Activated CD4-positive, alpha-beta T cell treated with anti-CD3 and anti-CD28 coated beads, Interleukin-2, Interleukin-6, amounts not matched to agents 100 ng/mL and 50 ng/mL, durations not matched to agents 16 hours and 8 hours (primary cell): ENCODE data around the gene DRAP1.

Experiments used
- DNase-seq: peaks from one replicate; pipeline ENCODE4 v3.0.0-alpha.2; 2020

DRAP1 gene

DNA sequence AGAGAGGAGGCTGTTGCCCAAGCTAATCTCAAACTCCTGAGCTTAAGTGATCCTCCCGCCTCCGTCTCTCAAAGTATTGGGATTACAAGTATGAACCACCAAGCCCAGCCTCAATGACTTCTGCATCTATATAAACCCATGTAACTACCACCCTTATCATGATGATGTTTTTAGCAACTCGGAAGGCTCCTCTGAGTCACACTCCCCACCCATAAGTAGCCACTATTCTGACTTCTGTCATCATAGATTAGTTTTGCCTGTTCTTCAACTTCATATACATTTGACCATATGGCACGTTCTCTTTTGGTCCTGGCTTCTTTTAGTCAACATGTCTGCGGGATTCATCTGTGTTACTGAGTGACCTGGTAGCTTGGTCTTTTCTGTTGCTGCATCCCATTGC is 12.6 kb upstream of the DRAP1 start:
- DNase-seq: no peak

DNA sequence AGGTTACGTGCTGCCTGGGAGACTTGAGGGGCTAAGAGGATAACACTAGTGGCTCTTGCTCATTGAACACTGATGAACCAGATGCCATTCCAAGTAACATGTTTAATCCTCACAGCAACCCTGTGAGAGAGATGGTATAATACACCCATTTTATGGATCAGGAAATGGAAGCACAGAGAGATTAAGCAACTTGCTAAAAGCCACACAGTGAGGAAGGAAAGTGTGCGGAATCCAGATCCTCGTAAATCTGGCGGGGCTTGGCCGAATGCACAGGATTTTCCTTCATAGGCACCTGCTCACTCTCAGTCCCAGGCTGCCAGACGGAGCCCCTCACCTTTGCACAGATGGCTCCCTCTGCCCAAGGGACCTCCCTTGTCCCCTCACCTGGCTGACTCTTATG is 11.3 kb upstream of the DRAP1 start:
- no peak for DNase-seq

DNA sequence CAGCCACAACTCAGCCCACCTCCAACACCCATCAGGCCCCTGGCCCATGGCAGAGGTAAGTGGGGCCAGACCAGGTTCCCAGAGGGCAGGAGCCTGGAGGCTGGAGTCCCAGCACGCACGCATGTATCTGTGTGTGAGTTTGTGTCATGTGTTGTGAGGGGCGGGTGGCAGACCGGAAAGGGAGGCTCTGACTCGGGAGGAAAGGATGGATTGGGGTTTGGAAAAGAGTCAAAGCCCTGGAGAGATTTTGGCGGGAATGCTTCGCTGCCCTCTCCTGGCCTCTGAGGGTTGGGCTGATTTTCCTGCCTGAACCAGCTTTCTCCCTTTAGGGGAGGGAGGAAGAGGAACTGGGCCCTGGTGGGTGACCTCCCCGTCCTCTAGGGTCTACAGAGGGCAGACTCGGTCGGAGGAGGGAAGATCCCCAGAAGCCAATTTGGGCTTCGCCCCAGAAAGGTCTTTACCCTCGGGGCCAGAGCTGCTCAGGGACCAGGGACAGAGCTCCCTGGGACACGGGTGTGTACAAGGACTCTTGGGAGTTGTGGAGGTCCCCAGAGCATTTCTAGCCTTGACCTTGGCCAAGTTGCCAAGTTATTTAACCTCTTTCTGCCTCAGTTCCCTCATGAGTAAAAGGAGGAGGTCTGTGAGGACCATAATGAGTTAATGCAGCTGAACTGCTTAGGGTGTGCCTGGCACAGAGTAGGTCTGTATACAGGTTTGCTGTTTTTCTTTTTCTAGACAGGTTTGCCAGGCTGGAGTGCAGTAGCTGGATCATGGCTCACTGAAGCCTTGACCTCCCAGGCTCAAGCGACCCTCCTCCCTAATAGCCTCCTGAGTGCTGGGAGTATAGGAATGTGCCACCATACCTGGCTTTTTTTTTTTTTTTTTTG is 7.3 kb upstream of the DRAP1 start:
- DNase-seq: no peak

DNA sequence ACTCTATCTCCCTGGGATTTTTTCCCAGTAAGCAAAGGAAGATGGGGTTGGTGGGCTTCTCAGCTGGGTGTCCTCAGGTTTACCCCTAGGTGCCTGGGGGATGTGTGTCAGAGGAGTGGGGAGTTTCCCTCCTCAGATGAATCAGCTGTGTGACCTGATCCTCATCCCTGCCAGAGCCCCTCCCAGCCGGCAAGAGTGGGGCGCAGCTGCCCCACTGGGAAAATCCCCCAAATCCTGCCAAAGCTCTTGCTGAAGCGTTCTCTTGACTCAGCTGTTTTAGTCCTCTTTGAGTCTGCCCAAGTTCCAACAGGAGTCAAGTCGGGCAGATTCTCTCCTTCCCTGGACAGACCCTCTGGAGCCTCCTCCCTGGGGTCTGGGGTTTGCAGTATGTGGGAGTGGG is 6.4 kb upstream of the DRAP1 start:
- DNase-seq: no peak

DNA sequence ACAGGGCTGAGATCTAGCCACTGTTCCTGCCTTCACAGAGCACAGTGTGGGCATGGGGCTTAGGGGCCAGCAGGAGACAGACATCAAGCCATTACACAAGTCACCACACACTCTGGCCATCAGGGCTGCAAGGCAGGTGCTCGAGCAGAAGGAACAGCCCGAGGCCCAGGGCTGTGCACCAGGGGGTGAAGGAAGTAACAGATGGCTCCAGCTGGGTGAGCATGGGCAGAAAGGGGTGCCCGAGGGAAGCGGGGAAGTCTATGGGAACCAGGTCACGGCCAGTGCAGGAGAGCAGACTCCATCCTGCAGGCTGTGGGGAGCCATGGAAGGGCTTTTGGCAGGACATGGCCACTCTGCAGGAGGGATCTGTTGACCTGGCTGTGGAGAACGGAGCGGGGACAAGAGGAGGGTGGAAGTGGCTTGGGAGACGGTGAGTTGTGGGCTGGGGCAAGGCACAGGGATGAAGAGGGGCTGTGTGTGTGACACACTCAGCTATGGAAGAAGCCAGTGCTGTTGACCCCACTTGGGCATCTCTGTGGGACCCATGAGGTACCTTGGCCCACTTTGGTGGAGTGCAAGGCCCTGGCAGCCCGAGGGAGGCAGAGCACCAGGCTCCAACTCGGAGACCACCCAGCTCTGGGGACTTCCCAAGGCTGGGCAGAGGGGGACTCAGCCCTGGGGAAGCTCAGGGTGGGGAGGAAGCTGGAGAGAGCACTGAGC is 4.0 kb upstream of the DRAP1 start:
- no peak for DNase-seq

DNA sequence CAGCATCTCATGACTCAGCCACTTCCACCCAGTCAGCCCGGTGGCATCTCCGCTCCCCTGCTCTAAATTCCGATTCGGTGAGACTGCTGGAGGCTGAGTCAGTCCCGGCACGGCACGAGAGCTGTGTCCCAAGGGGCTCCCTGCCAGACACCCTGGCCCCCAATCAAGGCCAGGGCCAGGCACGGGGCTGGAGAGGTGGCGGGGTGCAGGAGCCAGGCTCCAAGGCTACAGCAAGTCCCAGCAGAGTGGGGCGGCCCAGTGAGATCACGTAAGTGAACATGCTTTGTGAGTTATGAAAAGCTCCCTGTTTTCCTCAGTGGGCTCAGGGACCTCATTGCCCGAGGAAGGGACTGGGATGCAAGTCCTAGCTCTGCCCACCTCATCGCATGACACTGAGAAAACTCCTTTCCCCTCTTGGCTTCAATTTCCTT is 3.4 kb upstream of the DRAP1 start:
- no peak for DNase-seq

DNA sequence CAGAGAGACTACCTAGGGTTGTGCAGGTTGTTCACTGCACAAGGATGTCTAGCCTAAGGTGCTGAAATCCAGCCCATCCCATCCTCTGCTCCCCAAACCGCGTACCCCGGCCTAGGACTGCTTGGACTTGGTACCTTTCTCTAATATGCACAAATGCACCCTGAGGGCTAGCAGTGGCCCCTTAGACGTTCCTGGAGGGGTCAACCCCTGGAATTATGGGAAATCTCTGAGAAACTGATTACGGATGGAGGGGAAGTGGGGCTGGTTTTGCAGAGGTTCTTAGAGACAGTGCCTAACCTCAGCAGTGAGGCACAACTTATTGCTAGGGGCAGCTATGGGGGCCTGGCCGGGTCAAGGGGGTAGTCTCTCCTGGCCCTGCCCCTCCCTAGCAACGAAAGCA is 2.8 kb upstream of the DRAP1 start:
- DNase-seq: no peak

DNA sequence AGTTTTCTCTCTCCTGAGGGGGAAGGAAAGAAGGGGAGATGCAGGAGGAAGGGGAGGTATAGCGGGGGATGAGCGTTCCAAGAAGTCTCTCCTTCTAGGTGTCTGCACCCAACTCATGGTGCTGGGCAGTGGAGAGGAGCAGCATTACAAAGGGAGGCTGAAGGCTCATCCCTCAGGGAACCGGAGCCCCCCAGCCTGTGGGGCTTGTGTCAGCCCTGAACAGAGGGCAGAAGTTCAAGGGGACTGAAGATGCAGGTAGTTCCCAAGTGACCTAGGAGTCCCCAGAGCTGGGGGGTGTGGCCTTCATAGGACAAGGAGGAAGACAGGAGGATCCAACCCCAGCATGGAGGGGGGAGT is 2.2 kb upstream of the DRAP1 start:
- DNase-seq: no peak

DNA sequence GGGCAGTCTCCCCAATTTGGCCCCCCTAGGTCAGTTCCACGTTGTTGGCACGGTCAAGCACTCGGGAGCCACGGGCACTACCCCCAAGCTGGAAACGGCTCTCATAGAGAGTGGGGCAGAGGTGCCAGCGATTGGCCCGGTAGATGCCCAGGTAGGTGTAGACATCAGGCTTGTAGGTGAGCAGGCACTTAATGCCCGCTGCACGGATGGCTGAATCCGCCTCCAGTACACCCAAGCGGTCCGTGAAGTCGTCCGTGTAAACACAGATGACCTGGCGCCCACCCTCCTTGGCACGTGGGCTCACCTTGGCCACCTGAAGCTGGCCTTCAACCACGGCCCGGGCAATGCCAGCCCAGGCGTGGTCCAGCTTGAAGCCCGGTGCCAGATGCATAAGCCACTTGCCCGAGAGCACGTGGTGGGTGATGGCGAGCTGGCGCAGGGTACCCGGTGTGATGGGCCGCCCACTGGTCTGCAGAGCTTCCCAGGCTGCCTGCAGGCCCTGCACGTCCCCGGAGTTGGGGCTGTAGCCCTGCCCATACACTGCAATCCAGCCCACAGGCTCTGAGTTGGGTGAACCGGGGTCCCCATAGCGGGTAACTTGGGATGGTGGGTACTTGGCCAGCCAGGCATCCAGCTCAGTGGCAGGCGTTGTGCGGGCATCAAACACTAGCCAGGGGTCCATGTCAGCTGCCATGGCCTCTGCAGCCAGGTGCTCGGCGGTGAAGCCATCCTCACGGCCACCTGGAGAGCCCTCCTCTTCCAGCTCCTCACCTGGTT is 1.6 kb upstream of the DRAP1 start:
- no peak for DNase-seq

DNA sequence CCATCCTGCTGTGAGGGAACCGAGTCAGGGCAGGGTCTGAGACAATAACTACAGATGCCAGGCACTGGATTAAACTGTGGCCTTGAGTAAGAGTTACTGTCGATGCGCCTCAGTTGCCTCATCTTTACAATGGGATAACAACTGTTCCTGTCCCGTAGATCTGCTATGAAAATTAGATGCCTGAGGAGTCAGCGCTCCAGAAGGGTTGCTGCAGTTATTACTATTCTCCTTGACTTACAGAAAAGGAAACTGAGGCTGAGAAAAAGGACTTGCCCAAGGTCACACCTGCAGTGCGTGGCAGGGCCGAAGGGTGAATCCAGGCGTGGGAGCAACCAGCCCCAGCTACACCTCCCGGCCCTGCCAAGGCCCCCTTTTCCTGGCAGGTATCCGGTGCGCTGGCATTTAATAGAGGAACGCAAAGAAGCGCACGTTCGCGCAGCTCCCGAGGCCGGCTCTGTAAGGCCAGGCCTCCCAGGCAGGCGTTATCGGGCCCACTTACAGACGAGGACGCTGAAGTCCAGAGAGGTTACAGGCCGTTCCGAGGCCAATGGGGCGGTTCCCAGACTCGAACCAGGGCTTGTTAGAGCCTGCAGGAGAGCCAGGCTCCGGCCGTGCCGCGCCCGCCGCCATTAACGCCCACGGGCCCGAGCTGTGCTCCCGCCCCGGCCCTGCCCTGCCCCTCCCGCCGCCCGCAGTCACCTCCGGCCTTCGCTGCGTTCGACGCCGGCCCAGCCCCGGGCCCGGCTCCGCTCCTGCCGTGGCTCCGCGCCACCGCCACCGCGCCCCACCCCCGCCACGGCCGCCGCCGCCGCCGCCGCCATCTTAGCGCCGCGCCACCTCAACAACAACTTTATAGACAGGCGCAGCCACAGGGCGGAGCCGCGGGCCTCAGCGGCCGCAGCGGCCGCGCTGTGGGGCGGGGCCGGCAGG is 750 bp upstream of the DRAP1 start, which contains the start of gene C11orf68:
TSS of gene C11orf68 (minus strand) at position 852 of the 930 bp plus-strand sequence. CDS start at position 821, 31 bp downstream.
- DNase-seq: no peak

DNA sequence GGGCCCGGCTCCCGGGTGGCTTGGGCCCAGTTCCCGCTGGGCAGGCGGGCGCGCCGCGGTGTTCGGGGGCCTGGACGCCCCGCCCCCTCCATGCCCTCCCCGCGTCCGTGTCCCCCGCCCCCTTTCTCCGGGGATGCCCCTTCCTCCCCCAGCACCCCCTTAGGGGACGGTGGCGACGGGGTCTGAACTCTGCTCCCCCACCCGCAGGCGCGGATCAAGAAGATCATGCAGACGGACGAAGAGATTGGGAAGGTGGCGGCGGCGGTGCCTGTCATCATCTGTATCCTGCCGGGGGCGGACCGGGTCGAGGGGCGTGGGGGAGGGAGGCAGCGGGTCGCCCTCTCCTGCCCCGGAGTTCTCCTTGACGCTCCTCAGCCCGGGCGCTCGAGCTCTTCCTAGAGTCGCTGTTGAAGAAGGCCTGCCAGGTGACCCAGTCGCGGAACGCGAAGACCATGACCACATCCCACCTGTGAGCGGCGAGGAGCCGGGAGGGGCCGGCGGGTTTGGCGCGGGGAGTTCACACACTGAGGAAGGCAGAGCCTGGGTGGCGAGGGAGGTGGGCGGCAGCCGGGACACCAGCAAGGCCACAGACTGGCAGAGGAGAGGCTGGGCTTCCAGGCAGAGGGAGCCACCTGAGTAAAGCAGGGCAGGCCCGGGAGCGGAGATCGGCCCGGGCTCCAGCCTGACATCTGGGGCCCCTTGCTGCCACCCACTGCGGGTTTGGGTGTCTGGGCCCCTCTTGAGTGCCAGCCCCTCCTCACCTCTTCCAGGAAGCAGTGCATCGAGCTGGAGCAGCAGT is 546 bp downstream of the DRAP1 start:
- no peak for DNase-seq

DNA sequence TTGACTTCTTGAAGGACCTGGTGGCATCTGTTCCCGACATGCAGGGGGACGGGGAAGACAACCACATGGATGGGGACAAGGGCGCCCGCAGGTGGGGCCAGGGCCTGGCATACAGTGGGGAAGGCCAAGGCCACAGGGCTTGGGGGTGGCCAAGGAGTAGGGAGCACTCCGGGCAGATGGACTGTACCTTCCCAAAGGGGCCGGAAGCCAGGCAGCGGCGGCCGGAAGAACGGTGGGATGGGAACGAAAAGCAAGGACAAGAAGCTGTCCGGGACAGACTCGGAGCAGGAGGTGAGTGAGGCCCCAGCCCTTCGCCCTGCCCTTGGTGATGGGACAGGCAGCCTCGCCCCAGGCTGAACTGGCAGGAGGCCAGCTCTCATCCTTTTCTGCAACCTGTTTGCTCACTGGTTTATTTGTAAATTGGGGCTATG is 1.2 kb downstream of the DRAP1 start:
- DNase-seq: no peak

DNA sequence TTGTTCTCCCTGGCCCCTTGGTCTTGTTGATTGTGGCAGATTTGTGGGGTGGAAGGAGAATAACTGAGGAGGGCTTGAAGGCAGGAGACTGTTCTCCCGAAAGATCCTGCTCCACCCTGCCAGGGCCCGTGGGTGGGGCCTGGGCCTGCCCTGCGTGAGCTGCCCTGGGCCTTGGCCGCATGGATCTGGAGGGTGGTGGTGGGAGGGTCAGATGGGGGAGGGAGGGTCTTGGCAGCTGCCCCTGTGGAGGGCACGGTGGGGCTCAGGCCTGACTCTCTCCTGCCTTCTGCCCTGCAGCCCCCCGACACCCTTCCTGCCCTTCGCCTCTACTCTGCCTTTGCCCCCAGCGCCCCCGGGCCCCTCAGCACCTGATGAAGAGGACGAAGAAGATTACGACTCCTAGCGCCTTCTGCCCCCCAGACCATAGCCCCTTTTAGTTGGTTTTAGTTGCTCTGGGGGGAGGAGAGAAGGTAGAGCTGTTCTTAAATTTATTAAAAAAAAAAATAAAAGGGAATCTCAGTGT is 1.9 kb downstream of the DRAP1 start:
- DNase-seq: no peak

DNA sequence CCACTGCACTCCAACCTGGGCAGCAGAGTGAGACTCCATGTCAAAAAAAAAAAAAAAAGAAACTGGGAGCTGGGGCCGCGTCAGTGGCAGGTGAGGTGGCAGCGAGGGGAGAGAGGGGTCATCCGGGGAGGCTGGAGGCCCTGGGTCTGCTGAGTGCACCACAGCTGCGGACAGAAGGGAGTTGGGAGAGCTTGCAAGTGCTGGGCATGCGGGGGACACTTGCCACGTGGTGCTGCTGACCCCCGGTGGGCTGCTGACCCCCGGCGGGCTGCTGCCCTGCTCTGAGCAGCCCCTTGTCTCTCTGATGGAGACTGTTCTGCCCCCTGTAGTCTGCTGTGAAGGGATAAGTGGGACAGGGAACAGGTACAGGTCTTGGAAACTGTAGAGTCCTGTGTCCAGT is 2.6 kb downstream of the DRAP1 start:
- no peak for DNase-seq

DNA sequence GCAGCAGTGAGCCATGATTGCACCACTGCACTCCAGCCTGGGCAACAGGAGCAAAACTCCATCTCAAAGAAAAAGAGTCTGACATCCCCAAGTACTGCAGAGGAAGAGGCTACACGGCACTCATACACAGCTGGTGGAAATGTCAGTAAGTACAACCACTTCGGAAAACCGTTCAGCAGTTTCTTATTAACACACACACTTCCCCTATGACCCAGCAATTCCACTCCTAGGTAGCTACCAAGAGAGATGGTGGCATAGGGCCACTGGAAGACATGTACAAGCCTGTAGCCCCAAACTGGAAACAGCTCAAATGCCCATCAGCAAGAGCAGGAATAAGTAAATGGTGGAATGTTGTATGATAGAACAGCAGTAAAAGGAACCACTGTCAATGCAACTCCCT is 3.3 kb downstream of the DRAP1 start:
- DNase-seq: no peak

DNA sequence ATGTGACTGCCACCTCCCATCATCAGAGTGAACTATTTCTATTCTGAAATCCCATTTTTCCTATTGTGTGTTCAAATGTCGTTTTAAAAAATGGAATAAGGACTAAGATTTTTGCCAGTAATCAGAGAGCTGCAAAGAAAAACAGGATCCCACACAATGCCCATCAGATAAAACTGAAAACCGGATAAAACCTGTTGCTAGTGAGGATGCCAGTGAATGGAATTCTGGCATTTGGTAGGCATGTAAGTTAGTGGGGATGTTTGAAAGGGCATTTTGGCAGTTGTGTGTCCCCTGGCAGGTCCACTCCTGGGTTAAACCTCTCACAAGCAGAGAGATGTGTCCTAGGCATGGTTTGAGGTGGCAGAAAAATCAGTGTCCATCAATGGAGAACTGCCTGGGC is 6.2 kb downstream of the DRAP1 start:
- no peak for DNase-seq

DNA sequence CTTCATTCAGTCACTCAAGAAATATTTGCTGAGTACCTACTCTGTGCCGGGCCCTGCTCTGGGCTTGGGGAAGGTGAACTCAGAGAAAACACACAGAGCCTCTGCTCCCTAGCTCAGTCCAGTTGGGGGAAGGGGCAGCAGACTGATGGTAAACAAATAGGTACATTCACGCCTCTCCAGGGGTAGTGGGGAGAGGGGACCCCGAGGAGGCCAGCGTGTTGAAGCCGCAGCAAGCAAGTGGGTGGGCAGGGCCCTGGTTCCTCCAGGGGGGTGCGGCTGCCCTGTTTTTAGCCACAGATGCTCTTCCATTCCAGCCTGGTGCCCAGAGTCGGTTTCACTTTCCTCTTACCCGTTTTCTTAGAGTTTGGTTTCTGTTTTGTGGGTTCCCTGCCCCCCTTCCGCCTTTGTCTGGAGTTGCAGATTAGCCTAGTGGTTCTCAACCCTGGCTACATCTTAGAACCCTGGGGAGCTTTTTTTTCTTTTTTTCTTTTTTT is 8.7 kb downstream of the DRAP1 start:
- peak; percentile 89 for DNase-seq

DNA sequence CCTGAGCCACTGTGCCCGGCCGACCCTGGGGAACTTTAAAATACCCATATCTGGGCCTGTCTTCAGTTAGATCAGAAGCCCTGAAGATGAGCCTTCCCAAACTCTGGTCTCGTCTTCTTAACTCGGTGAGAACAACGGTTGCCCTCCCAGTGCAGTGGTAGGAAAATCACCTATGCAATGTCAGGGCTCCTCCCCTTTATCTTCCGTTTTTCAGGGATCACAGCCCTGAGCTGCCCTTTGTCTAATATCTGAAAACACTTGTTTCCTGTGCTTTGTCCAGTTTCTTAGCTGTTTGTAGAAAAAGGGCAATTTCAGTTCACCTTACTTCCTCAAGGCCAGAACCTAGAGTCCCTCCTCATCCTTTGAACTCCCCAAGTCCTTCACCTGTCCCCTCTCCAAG is 9.4 kb downstream of the DRAP1 start:
- peak; percentile 12 for DNase-seq

DNA sequence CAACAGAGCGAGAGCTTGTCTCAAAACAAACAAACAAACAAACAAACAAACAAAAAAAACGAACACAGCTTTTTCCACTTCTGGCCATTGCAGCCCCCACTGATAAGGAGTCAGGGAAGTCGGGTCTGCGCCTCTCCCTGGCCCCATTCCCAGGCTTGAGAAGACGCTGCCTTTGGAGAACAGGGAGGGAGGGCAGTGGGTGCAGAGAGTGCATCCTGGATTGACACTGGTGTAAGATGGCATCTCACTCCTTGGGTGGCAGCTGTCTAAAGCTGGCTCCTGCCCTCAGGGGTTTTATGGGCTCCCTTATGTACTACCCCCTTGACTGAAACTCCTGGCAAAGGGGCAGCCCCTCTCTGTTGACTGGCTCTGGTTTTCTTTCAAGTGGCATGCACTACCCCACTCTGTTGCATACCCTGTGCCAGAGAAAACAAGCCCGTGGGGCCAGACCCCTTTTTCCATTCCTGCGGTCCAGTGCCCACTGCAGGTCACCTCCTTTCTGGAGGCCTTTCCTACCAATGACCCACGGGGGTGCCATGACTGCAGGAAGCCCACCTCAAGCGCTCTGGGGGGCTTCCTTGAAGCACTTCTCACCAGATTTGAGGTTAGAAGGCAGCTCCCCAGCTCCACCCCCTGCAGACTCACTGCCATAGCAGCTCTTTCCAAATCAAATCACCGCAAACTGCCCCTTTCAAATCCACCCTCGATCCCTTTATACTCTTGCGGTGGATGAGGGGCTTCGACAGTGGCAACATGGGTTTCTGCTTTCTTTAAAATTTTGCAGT is 12.7 kb downstream of the DRAP1 start:
- DNase-seq: no peak

DNA sequence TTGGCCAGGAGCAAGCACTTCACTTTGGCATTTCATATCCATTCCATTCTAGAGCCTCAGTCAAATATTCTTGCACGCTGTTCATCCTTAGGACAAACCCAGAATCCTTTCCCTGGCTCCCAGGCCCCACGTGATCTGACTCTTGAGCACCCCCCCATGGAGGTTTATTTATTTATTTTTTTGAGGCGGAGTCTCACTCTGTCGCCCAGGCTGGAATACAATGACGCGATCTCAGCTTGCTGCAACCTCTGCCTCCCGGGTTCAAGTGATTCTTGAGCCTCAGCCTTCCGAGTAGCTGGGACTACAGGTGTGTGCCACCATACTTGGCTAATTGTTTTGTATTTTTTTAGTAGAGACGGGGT is 13.3 kb downstream of the DRAP1 start:
- DNase-seq: peak; percentile 34
